ENCODE data around the gene CCNB2. TPM values are rescaled to one million over a fixed set of nuclear protein-coding genes. Genes with fewer than 3 reads are reported as not detected.
A peak's percentile ranks its signal among the peaks of the same experiment; 100 is the strongest.

Gene CCNB2
- total and polyA plus RNA-seq, 2 experiments from 2014 or later: 15.3 to 20.9 TPM

DNA sequence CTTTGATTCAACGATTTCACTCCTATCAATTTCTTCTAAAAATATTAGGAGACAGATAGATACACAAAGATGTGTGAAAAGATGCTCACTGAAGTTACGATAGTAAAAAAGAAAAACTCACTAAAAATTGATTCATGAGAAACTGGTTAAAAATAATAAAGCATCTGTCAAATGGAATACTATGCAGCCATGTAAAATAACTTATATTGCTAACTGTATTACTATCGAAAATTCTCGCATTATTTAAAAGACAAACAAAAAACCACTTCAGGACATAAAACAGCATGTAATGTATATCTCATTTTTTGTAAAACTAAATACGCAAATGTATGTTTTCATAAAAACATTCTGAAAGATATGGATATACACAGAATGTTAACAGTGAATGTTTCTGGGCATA lies 68.2 kb downstream of the CCNB2 start:
- H3K27ac ChIP-seq: no peak overlapping the region
- no peaks in the 10 kb centered on the region for H3K79me2 ChIP-seq
- peaks cover 15% of the 10 kb centered on the region for H3K4me1 ChIP-seq (ENCODE audit: insufficient read depth)
- TF ChIP-seq EZH2 (IDR thresholded peaks at IDR 0.05; ENCODE audit: borderline replicate concordance) (no peak), EZH2phosphoT487 (IDR thresholded peaks at IDR 0.05; ENCODE audit: low read depth, severe bottlenecking, unreplicated experiment) (no peak), CTCF (IDR thresholded peaks at IDR 0.05; ENCODE audit: poor library complexity) (no peak)
- H3K9me2 ChIP-seq (replicated peaks; ENCODE audit: insufficient read depth): no peaks in the 10 kb centered on the region
- no peak overlapping the region for H3K4me3 ChIP-seq
- no peaks in the 10 kb centered on the region for H3K27me3 ChIP-seq
- no peak overlapping the region for H2AFZ ChIP-seq
- no peaks in the 10 kb centered on the region for H4K20me1 ChIP-seq (ENCODE audit: insufficient read depth, poor library complexity, severe bottlenecking)
- 98% methylated on average over 5 of the region's 5 CpGs for WGBS (ENCODE audit: low lambda C conversion rate, missing lambda C conversion rate)
- H3K36me3 ChIP-seq (replicated peaks; ENCODE audit: insufficient read depth, low read depth): no peaks in the 10 kb centered on the region
- H3K9me3 ChIP-seq (ENCODE audit: low read depth): no peaks in the 10 kb centered on the region
- H3K4me2 ChIP-seq: no peak overlapping the region
- DNase-seq (ENCODE audit: low spot score): no peak

GRCh38 chr15:59174151-59174834 lies 69.3 kb downstream of the CCNB2 start:
- Histone ChIP-seq H4K20me1 (ENCODE audit: insufficient read depth, poor library complexity, severe bottlenecking) (no peaks in the 10 kb centered on the region), H3K79me2 (no peaks in the 10 kb centered on the region), H3K36me3 (replicated peaks; ENCODE audit: insufficient read depth, low read depth) (no peaks in the 10 kb centered on the region), H3K9me2 (replicated peaks; ENCODE audit: insufficient read depth) (no peaks in the 10 kb centered on the region), H3K4me2 (no peak overlapping the region), H3K4me1 (ENCODE audit: insufficient read depth) (peaks cover 15% of the 10 kb centered on the region), H3K27me3 (no peaks in the 10 kb centered on the region), H2AFZ (no peak overlapping the region), H3K27ac (no peak overlapping the region), H3K4me3 (no peak overlapping the region), H3K9me3 (ENCODE audit: low read depth) (no peaks in the 10 kb centered on the region)
- 91% methylated on average over 12 of the region's 12 CpGs for WGBS (ENCODE audit: low lambda C conversion rate, missing lambda C conversion rate)
- no peak for DNase-seq (ENCODE audit: low spot score)
- TF ChIP-seq EZH2 (IDR thresholded peaks at IDR 0.05; ENCODE audit: borderline replicate concordance) (no peak), CTCF (IDR thresholded peaks at IDR 0.05; ENCODE audit: poor library complexity) (no peak), EZH2phosphoT487 (IDR thresholded peaks at IDR 0.05; ENCODE audit: low read depth, severe bottlenecking, unreplicated experiment) (no peak)

MicroRNA genes within 50 kb of the gene (microRNA counts, 767-probe panel; counts per million panel counts)
- microRNA hsa-miR-2116-5p: not detected

Small RNA genes lying within 50 kb of the gene (microRNA-seq; reads per million reads assigned to microRNA genes)
- 4.5 reads per million, percentile 5 among the genes with 10 or more reads in this experiment for gene MIR2116

Small RNA genes lying within 50 kb of the gene (small RNA-seq; reads per million reads assigned to genes)
- 0.31 reads per million, percentile 8 among the genes with 10 or more reads in this experiment for gene MIR2116

Other genes with a start within 250 kb of the CCNB2 start
- gene SLTM, start 171.5 kb upstream of the CCNB2 start, total RNA-seq: 70.7 and 73.0 TPM in 2 replicates
- 75.0 and 85.4 TPM in 2 replicates for gene SLTM, start 171.5 kb upstream of the CCNB2 start, polyA plus RNA-seq
- gene RNF111, start 117.5 kb upstream of the CCNB2 start, total RNA-seq: 18.9 and 22.1 TPM in 2 replicates
- gene RNF111, start 117.5 kb upstream of the CCNB2 start, polyA plus RNA-seq: 10.0 and 11.3 TPM in 2 replicates
- not detected in 2 replicates for gene LDHAL6B, start 101.7 kb downstream of the CCNB2 start, total RNA-seq
- gene LDHAL6B, start 101.7 kb downstream of the CCNB2 start, polyA plus RNA-seq: 0.17 TPM in 1 of 2 replicates, not detected in the other